ENCODE measurements around the gene EIF4G1.

DNA sequence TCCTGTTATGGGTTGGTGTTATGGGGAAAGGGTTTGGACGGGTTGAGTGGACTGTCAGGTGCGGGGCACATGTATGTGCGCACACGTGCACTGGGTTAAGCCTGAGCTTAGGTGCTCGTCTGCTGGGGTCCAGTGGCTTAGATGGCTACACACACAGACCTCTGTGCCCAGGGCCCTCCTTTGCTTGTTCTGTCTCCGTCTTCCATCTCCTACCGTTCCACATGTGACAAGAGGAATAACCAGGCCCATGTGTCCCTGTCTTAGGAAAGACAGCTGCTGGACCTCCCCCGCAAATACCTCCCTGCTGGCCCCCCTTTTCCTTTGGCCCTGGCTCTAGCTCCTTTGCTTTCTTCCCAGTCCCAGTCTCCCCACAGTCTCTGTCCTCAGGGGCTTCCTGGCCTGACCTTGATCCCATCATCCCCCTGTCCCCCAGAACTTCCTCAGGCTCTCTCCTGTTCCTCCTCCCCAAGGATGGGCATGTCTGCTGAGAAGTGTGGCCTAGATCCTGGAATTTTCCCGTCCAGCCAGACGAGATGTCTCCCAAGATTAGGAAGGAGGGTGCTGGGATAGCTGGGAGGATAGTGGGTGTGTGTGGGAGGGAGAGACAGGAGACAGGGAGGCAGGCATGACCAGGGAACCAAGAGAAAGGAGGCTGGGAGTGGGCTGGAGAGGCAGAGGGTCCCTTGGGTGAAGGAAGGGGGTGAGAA is 64.4 kb downstream of the EIF4G1 start:
- TF ChIP-seq POLR2A (IDR thresholded peaks at IDR 0.05) = no peak
- no peak for TF ChIP-seq POLR2AphosphoS5 (IDR thresholded peaks at IDR 0.05)
